ENCODE measurements around the gene HDAC4.

HDAC4 gene

DNA sequence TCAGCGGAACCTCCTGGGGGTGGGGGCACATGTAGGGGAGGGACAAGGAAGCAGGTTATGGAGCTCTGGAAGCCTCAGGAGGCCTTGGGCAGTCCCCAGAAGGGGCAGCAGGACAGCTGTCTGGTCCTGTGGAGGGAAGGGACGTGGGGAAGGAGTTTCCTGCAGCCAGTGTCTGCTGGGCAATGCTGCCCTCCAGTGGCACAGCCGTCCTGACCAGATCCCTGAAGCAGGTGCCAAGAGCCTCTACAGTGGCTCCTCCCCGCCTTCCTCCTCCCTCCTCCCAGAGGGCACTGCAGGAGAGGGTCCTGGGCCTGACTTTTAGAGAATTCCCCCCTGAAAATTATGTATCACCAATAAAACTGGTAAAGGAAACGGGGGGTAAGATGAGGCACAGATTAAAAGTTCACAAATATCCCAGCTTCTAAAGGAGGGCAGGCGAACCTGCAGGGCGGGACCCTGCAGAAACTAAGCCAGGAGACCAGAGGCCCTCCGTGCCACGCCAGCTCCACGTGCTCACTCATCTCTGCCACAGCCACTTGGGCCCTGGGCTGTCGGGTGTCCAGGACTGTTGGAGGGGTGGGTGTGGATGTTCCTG lies 294.4 kb downstream of the HDAC4 start:
- peak; percentile 84 for DNase-seq (ENCODE audit: low spot score)

DNA sequence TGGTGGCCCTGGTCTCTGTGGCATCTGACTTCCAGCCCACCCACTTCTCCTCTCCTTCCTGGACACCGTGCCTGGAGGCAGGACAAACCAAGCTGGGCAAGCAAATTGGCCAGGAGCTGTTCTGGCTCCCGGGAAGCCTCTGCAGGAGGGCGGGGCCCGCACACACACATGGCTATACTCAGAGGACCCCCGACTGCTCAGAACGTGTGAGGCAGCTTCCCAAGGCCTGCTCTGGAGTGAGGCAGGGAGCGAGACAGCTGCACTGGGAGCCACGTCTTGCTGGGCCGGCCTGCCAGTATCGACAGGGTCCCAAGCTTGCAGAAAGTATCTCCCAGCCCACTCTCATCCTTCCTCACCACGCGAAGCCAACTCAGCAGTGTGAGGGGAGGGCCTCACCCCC lies 295.6 kb downstream of the HDAC4 start:
- DNase-seq (ENCODE audit: low spot score), result no peak

DNA sequence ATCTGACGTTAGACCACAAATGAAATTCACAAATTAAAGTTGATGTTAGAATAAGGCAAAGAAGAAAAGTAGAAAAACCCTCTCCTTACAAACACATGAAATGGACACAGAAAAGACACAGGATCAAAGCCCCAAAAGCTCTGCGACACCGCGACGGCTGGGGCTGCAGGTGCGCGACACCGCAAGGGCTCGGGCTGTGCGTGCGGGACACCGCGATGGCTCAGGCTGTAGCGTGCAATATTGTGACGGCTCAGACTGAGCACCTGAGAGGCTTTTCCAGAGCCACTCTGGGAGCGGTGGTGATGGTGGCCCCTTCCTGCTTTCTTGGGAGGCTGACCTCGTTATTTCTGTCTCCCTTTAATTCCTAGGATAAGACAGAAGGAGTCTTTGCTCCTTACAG lies 296.0 kb downstream of the HDAC4 start:
- no peak for DNase-seq (ENCODE audit: low spot score)

DNA sequence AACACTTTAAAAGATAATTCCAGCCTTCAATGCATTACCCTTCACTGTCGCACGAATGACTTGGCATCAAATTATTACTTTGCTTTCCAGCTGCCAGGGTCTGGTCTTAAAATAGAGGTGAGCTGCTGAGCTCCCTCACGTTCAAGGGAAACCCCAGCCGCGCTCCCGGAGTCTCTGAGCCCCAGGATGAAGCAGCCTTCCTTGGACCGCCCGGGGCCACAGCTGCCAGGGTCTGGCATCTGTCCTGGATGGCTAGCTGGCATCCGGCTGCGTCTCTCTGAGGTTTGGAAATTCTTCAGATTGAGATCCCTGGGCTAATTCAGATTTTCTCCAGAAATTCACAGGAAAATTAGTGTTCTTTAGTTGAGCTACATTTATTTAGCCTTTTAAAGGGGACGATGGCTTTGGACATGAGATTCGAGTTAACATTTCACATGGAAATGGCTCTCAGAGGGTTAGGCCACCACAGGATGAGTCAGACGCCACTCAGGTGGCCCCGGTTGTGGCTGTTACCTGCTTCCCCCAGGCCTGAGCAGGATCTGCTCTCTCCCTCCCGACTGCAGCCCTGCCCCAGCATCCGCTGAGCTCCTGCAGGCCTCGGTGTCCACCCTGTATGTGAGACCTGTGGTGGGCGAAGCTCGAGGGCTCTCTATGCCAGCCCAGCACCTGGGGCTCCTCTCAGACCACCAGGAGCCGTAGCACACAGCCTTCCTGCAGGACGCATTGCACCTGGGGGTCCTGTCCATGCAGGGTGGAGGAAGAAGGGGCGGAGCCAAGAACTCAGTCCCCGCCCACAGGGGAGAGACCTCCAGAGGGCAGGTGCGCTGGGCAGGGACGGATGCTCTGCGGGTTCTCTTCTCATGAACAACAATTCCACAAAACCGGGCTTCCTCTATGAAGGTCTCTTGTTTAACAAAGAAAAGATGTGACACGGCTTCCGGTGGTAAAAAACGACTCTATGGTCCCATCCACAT lies 297.4 kb downstream of the HDAC4 start:
- peak; percentile 49 for DNase-seq (ENCODE audit: low spot score)

DNA sequence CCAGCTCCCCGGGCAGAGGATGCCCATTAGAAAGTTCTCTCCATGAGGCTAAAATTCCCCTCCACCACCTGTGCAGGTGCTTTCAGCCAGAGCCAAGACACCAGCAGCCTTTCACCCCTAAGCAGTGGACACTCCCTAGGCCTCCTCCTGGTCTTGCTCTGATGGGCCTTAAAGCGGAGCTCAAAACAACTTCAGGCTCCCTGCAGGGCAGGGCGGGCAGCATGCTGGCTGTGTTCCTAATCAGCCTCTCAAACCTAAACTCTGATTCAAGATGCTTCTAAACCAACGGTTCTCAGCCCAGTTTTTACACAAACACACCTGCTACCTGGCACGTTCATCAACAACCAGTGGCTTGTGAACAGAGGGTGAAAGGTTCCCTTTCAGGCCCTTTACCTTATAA lies 298.6 kb downstream of the HDAC4 start:
- DNase-seq (ENCODE audit: low spot score), result no peak

DNA sequence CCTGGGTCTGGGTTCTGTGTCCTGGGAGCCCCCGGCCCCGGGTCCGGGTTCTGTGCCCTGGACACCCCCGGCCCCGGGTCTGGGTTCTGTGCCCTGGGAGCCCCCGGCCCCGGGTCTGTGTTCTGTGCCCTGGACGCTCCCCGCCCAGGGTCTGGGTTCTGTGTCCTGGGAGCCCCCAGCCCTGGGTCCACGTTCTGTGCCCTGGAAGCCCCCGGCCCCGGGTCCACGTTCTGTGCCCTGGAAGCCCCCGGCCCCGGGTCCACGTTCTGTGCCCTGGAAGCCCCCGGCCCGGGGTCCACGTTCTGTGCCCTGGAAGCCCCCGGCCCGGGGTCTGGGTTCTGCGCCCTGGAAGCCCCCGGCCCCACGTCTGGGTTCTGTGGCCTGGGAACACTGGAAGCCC lies 299.0 kb downstream of the HDAC4 start:
- DNase-seq (ENCODE audit: low spot score), result no peak

DNA sequence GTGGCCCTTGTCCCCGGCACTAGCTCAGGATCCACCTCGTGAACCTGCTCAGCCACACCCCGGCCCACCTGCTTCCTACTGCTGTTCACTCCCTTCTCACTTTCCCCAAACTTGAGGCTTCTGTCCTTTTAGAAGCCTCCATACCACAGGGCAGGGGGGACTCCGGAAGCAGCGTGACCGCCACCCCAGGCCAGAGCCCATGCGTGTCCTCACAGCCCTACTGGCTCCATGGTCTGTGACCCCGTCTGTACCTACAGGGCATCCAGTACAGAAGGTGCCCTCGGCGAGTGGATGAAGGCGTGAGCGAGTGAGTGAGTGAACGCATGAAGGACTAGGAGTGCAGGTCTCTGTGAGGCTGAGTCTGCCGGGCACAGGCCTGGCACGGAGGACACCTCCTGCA lies 299.7 kb downstream of the HDAC4 start:
- DNase-seq (ENCODE audit: low spot score), result no peak

DNA sequence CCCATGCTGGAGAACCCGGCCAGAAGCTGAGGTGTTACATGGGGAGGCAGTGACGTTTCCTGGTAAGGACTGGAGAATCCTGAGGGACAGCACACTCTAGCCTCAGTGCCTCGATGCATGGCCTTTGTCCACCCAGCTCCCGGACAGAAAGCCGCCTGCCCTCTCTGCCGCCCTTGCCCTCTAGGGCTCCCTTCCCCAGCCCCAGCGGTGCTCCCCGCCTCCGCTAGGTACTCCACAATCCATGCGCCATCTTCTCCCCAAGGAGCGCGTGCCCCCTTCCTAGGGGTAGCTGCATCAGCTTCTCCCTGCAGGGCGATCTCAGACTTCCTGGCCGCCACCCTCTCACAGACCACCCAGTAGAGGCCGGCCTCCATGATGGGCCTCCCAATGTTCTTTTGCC lies 301.3 kb downstream of the HDAC4 start:
- DNase-seq (ENCODE audit: low spot score), result no peak

DNA sequence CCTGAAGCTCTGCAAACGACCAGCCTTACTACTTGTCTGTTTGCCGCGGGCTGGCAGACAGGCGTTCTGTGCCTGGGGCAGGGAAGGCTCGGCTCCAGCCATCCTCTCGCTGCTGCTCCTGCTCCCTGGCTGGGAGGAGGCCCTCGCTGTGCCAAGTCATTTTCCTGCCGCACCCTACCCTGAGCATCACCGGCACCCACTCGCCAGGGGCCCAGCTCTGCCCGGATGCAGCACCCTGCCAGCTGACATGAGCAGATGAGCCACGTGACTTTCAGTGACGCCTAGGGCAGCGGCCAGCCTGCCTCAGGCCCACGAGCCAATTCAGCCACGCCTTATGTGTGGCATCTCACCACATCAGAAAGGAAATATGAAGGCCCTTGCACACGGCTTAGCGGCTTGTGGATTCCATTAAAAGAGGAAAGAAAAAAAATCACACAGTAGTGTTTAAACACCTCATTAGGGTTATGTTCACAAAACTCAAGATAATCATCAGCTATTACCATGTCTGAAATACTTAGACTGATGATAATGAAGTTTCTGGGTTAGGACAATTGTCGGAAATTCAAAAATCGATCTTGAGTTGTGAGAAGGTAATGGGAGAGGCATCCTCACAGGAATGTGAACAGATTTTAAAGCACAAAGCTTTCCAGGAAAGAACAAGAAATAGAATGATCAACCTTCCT lies 302.4 kb downstream of the HDAC4 start:
- DNase-seq (ENCODE audit: low spot score), result peak; percentile 45

DNA sequence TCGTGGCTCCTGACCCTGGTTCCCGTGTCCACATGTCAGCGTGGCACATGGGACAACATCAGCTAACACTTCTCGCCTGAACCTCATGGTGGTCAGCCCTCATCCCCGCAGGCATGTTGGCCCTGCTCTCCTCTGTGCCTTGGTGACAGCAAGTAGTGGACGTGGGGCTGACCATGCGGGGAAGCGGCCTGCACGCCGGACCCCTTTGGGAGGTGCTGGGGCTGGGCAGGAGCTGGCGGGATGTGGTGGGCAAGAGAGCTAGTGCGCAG lies 303.5 kb downstream of the HDAC4 start:
- no peak for DNase-seq (ENCODE audit: low spot score)

DNA sequence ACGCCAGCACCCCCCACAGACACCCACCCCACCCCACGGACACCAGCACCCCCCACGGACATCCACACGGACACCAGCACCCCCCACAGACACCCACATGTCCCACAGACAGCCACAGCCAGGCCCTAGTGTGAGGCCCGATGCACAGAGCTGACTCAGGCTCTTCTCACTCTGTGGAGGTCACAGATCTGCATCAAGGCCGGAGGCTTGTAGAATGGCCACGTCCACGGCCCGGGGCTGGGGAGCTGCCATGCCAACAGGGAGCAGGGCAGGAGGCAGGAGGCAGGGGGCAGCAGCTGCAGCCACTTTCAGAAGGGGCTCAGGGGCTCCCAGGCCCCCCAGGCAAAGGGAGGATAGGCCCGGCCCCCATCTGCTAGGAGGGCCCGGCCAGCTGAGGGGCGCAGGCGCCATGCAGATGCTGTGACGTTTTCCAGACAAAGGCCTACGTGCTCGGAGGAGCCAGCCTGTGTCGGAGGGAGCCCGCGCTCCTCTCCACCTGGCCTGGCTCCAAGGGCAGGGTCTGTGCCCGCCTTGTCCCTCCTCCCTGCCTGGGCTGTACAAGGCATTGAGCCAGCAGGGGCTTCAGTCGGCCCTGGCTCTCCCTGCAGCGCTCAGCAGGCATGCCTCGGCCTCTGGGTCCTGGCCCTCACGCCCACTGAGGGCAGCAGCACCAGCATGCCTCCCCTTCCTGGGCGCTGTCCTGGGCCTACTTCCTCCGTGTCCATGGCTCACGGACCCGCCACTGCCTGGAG lies 304.0 kb downstream of the HDAC4 start:
- no peak for DNase-seq (ENCODE audit: low spot score)

DNA sequence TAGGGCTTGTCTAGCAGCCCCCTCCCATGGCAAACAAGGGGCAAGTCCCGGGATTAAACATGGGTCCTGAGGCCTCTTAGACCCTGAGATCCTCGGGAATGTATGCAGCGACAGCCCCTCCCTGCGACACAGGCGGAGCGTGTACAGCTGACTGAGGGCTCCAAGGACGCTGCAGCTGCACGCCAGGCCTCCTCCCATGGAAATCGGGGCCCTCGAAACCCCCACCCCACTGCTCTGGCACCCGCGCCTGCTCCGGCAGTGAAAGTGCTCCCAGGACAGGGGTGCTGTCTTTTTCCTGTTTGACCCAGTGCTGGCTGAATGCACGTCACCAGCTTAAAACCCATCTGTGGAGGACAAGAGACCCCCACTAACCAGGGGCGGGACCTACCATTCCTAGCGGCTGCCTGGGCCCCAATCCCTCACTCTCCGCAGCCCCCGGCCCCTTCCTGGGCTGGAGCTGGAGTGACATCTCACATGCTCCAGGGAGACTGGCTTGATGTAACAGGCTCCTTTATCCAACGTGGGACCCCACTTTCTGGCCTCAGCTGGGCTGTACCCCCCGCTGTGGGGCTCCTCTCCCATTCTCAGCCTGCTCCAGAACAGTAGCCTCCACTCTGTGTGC lies 305.2 kb downstream of the HDAC4 start:
- DNase-seq (ENCODE audit: low spot score), result no peak

DNA sequence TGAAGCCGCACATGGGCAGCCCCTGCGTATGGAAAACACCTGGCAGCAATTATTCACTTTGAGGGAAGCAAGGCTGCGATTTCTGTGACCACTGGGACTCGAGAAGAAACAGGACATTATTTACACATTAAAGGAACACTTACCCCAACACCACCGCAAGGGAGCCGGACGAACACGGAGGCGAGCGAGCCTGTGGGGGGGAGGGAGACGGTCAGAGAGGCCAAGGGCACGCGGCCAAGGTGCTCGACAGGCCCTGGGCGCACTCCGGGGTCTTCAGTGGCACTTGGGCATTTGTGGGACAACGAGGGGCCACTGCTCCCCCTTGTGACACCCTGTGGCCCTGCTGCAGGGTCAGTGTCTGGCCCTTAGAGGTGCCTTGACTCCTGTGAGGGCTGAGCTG lies 306.0 kb downstream of the HDAC4 start:
- no peak for DNase-seq (ENCODE audit: low spot score)

DNA sequence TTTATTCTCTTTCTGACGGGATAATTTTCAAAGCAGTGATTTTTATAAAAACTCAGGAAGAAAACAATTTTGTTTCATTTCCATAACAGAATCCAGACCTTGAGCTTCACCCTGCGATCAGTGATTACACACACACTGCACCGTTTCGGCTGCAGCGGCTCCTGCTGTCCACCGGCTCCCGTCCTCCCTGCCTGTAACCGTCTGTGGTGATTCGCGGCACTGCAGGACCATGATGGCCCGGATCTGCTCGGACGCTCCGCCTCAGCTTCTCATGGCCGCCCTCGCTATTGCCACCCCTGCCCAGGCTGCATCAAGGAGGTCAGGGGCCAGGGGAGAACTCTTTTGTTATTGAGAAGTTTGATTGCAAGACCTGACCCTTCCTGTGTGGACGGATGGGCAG lies 306.9 kb downstream of the HDAC4 start:
- DNase-seq (ENCODE audit: low spot score), result no peak

DNA sequence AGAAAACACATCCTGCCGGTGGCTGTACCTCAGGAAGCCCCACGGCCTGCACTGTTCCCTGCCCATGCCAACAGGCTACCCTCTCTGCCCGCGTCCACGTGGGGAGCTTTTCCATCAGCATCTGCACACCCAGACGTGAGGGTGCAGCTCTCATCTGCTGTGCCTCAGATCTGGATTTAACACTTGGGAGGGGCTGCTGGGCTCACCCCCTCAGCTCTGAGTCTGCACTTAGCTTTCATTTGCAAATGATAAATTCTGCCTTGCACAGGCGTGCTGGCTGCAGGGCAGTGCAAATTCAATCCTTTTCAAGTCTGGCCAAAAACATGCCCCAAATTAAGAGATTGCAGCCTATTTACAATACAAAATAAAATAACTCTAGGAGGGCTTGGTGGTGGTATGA lies 307.3 kb downstream of the HDAC4 start:
- DNase-seq (ENCODE audit: low spot score), result no peak

DNA sequence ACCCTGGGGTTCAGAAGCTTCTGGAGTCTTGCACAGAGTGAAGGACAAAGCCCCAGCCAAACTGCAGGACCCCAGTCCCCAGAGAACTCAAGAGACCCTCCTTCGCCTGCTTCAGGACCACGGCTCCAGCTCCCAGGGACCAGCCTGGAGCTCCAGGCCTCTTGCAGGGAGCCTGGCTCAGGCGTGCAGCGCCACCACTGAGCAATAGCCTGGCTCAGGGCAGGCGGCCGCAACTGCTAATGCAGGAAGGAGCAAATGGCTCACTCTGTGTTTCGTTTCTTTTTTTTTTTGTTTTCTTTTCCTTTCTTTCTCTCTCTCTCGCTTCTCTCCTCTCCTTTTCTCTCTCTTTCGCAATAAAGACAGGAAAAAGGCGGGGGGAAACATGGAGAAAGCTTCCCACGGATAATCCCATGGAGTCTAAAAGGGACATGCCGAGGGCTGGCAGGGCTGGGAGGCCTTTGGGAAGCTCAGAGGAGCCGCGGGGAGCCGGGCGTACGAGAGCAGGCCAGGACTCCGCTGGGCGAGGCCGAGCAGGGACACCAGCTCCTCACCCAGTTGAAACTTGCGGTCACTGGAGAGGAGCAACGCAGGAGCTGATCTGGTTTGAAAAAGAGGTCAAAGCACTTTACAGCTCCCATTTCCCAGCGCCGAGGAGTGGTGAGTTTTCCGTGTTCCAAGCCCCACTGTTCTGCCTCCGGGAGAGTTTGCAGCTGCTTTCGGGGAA lies 308.1 kb downstream of the HDAC4 start:
- no peak for DNase-seq (ENCODE audit: low spot score)

DNA sequence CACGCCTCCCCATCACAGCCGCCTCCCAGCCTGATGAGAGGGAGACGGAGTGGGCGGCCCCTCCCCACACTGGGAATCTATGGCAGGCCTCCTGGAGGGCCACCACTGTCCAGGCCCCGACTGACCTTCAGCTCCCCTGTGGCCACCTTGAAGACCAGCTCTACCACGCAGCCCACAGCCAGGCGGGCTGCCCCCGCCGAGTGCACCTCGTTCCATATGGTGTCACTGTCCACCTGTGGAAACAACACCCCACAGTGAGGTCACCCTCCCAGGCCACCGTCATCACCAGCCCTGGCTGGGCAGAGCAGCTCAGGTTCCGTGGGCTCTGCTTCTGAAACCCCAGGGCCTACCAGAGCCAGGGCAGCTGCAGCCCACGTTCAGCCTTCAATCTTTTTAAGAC lies 310.9 kb downstream of the HDAC4 start:
- DNase-seq (ENCODE audit: low spot score), result no peak

DNA sequence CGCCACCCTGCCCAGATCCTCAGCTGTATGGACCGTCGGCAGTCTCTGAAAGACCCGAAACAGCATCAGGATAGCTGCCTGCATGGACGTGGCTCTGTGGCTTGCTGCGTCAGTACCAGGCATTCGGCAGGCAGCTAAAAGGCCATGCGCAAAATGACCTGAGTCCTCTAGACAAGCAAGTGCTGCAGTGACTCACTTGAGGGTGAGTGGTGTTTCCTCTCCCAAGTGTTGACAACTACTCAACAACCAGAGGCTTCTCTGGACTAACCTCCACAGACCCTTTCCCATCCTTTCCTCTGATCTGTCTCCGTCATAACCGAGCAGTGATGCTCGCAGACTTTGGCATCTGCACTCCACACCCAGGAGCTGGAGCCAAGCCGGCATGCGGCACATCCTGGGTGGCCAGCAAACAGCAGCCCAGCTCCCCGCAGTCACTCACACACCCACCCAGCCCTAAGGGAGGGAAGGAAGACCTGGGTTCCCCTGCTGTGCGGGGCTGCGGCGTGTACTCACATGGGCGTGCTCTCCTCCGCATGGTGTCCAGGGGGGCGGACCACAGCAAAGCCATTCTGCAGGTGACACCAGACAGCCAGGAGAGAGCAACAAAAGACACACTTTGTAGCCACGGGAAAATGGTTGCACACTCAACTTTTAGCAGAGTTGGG lies 313.6 kb downstream of the HDAC4 start:
- DNase-seq (ENCODE audit: low spot score), result no peak

DNA sequence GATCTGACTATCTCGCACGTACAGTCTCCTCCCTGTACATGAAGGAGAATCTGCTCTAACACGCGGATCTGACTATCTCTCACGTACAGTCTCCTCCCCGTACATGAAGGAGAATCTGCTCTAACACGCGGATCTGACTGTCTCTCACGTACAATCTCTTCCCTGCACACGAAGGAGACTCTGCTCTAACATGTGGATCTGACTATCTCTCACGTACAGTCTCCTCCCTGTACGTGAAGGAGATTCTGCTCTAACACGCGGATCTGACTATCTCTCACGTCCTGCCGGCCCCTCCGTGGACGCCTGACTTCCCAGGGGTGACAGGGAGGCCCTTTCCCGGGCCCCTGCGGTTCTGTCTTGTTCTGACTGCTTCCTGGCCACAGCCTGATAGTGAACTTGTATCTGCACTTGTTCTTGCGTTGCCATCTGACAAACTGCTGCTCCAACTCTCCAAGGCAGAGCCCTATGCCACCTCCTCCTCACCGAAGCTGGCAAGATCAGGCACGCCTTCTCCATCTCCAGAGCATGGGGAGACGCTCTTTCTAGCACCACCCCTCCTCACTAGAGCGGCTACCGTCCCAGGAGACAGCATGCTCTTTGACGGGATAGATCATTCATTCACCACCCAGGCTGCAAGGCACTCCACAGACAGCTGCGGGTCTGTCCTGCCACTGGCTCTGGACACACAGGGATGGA lies 314.3 kb downstream of the HDAC4 start:
- no peak for DNase-seq (ENCODE audit: low spot score)

Measured in putamen (tissue), 1 donor.